NCI-H2171 treated with DMSO at 0.1 percent for 48 hours (cell line): ENCODE results near the gene C9orf43.

Source experiments
- DNase-seq: peaks from one replicate; lab custom pipeline; 2025; lab: John Stamatoyannopoulos, UW

The C9orf43 gene

DNA sequence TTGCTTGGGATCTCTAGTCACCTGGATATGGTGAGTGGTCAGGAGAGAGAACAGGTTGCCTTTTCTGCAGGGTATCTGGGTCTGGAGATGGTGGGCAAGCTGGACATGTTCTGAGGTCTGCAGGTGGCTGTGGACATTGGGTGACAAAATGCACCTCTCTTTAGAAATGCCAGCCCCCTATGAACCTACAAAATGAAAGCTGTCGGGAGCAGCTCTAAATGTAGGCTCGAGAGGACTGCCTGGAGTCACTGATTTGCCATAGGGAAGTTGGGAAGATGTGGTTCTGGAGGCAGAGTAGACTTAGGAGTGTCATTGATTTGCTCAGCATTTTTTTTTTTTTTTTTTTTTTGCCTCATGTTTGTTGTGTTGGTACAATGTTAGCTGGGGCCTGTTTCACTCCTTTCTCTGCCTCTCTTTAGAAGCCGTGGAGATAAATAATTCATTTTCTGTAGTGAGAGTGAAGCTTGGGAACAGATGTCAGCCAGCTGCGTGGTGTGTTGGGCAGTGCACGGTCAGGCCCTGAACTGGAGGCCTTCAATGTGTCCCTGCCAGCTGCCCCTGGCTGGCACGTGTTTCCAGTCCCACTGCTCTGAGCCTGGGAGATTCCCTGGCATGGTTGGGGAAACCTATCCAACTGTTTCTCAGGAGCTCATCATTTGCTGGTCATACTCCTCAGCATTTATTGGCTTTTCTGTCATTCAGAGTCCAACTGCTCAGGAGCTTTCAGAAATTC is 58.3 kb downstream of the C9orf43 start:
- DNase-seq = no peak

GRCh38 chr9:113471143-113471542 is 60.6 kb downstream of the C9orf43 start:
- DNase-seq = no peak

- no peak for DNase-seq
Observed at GRCh38 chr9:113471566-113471965, 61.0 kb downstream of the C9orf43 start.

- DNase-seq = no peak
Observed at GRCh38 chr9:113472199-113472598, 61.7 kb downstream of the C9orf43 start.

- no peak for DNase-seq
Observed at GRCh38 chr9:113474360-113475028, 63.9 kb downstream of the C9orf43 start.

GRCh38 chr9:113475031-113475430 is 64.5 kb downstream of the C9orf43 start:
- no peak for DNase-seq

DNA sequence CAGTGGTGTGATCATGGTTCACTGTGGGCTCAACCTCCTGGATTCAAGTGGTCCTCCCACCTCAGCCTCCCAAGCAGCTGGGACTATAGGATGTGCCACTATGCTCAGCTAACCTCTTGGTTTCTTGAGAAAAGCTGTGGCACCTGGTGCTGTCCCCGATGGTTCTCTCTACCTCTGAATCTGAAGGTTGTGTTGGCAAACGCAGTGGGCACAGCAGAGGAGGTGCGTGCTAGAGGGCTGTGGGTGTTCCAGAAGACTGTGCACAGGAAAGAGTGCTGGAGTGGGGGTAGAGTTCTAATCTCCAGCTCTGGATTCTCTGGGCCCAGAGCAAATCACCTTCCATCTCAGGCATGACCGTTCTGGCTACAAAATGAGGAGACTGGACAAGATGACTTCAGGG is 65.4 kb downstream of the C9orf43 start:
- DNase-seq = no peak

DNA sequence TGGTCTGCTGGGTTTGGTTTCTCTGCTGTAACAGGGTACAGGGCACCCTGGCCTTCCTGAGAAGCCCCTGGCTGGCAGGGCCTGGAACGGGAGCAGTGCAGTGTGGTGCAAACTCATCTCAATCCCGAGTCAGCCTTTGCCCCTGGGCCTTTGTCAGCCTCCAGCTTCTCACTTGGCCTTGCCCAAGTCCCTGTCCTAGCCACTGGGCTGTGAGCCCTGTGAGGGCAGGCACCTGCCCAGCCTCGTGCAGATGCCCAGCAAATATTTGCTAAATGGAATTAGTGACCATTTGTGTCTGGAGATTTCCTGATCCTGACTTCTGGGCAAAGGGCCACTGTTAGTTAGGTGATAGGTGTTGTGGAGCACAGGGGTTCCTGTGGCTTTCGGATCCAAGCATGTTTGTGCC is 66.0 kb downstream of the C9orf43 start:
- DNase-seq = no peak

DNA sequence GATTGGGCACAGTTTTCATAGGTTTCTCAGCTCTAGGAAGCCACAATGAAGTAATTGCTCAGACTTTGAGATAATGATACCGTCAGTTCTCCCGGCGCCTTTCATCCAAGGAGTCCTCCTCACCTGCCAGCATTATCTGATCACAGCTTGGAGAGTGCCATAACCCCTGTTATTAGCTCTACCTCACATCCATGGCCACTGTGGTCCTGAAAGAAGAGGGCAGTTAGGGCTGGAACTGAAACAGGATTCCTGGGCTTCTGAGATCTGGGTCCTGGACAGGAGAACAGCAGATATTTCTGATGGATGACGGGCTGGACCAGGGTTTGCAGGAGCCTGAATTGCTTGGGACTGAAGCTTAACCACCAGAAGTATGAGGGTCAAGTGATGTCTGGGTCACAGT is 66.5 kb downstream of the C9orf43 start:
- DNase-seq = no peak

GRCh38 chr9:113477661-113478060 is 67.1 kb downstream of the C9orf43 start:
- DNase-seq = no peak

DNA sequence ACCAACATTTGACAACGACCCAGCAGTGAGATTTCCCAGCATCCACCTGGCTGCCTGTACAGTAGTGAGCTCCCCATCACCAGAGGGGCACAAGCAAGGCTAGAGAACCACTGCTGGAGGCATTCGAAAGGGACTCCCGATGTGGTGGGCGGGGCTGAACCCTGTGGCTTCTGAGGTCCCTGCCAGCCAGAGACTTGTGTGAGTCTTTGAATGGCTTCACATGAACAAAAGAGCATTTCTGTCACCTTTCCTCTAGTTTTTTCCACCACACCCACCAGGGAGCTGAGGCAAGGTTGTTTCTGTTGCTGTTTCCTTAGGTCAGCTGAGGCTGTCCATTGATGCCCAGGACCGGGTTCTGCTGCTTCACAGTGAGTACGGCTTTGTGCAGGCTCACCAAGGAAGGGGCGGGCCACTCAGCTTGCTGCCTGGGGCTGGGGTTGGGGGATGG is 68.7 kb downstream of the C9orf43 start:
- no peak for DNase-seq
